Common myeloid progenitor, CD34-positive (primary cell): Measurements from ENCODE around the gene PANX2.

Experiments
- CTCF ChIA-PET: fragments of 350-600 bp; sonication (Branson Sonifier 250); formaldehyde crosslinking; loops from one replicate; lab custom pipeline; 2021; ENCODE audit warnings: antibody characterized with exemption; lab: Charles Lee
- POLR2A ChIA-PET: fragments of 350-600 bp; sonication (Branson Sonifier 250); formaldehyde crosslinking; loops from one replicate; lab custom pipeline; 2021; ENCODE audit warnings: antibody characterized with exemption; lab: Charles Lee
- DNase-seq, 3 donors: peaks; one replicate each; pipeline versions ENCODE4 v3.0.0 to v3.0.0-alpha.2; 2013
- H3K27ac ChIP-seq, 2 experiments: 1 replicate in 1 of 2; 2 replicates in 1 of 2; pipeline ENCODE4 v1.7.0; 2013; ENCODE audit warnings: inconsistent platforms in 2 of 2, low read length in 2 of 2, mild to moderate bottlenecking in 2 of 2, low read depth in 1 of 2, moderate library complexity in 1 of 2; ENCODE audit not compliant: severe bottlenecking in 2 of 2, insufficient read depth in 1 of 2, poor library complexity in 1 of 2
- H3K27me3 ChIP-seq, 5 experiments: replicated peaks in 2 of 5; 1 replicate in 3 of 5; 2 replicates in 2 of 5; pipeline versions ENCODE4 v1.6.1 to v1.7.0; 2013; ENCODE audit warnings: low read length in 4 of 5, mild to moderate bottlenecking in 2 of 5, moderate library complexity in 2 of 5, inconsistent platforms in 1 of 5; ENCODE audit not compliant: insufficient read depth in 5 of 5, control insufficient read depth in 4 of 5
- H3K36me3 ChIP-seq, 4 experiments: 1 replicate in 2 of 4; 2 replicates in 2 of 4; pipeline versions ENCODE4 v1.6.1 to v1.7.0; 2013; ENCODE audit warnings: low read length in 3 of 4, control low read depth in 1 of 4, mild to moderate bottlenecking in 1 of 4; ENCODE audit not compliant: control insufficient read depth in 4 of 4, insufficient read depth in 4 of 4
- H3K4me1 ChIP-seq, 4 experiments: 1 replicate in 3 of 4; 2 replicates in 1 of 4; pipeline versions ENCODE4 v1.6.1 to v1.7.1; 2013; ENCODE audit warnings: low read length in 3 of 4, mild to moderate bottlenecking in 3 of 4, control low read depth in 1 of 4, inconsistent platforms in 1 of 4, moderate library complexity in 1 of 4; ENCODE audit not compliant: control insufficient read depth in 4 of 4, insufficient read depth in 4 of 4; ENCODE audit errors: control extremely low read depth in 1 of 4
- H3K4me3 ChIP-seq, 7 experiments: 1 replicate in 4 of 7; 2 replicates in 3 of 7; pipeline versions ENCODE4 v1.5.1 to v1.7.0; 2013; ENCODE audit warnings: mild to moderate bottlenecking in 7 of 7, low read length in 6 of 7, moderate library complexity in 6 of 7, inconsistent platforms in 2 of 7, low read depth in 2 of 7, control low read depth in 1 of 7; ENCODE audit not compliant: insufficient read depth in 4 of 7, control insufficient read depth in 1 of 7; ENCODE audit errors: extremely low read depth in 1 of 7
- H3K9me3 ChIP-seq, 5 experiments: 1 replicate in 4 of 5; 2 replicates in 1 of 5; pipeline versions ENCODE4 v1.6.1 to v1.7.1; 2013; ENCODE audit warnings: low read length in 4 of 5, mild to moderate bottlenecking in 2 of 5, inconsistent platforms in 1 of 5, low read depth in 1 of 5, moderate library complexity in 1 of 5; ENCODE audit not compliant: control insufficient read depth in 4 of 5, insufficient read depth in 2 of 5; ENCODE audit errors: control extremely low read depth in 1 of 5
- WGBS: methylation state at CpG from one replicate; pipeline ENCODE4 v1.1.5; 2013; ENCODE audit not compliant: insufficient coverage; 5-methylcytosine and 5-hydroxymethylcytosine counted together

PANX2 gene

GRCh38 chr22:50205781-50206569, 35.4 kb downstream of the PANX2 start:
- Histone ChIP-seq H3K27ac (no peak overlapping the region), H3K27me3 (no peaks in the 10 kb centered on the region), H3K4me3 (no peak overlapping the region), H3K9me3 (no peaks in the 10 kb centered on the region), H3K4me1 (peaks cover 0 to 26% (median 12%) of the 10 kb centered on the region in 4 experiments), H3K36me3 (peaks cover 3 to 64% (median 40%) of the 10 kb centered on the region in 4 experiments)
- no peak for DNase-seq
- ChIA-PET POLR2A (interaction anchor here (1.2 kb wide), 1 partner anchor 21 kb away, joined by 4 read pairs; no protein-coding TSS in a partner anchor), CTCF (interaction anchor here (0.7 to 3.0 kb wide), 12 partner anchors 12 to 275 kb away, joined by 3 to 26 read pairs (median 3); no protein-coding TSS in a partner anchor)
- 96% methylated on average over 44 of the region's 45 CpGs for WGBS

DNA sequence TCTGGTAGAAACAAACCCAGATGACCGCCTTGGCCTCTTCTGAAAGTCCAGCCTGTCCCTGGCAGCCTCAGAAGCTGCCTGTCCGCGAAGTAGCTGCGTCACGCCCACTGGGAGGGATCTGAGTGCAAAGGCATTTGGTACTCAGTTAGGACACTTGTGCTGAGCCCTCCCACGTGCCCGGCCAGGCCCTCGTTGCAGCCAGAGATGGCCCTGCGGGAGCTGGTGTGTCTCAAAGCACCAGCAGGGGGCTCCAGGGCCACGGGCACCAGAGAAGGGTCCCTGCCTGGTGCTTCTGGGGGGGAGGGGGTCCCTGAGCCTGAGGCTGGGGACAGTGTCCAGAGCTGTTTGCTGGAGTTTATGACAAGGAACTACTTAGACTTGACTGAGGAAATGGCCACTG, 36.1 kb downstream of the PANX2 start:
- Histone ChIP-seq H3K27ac (no peak overlapping the region), H3K36me3 (peaks cover 5 to 69% (median 45%) of the 10 kb centered on the region in 4 experiments), H3K27me3 (no peaks in the 10 kb centered on the region), H3K9me3 (no peaks in the 10 kb centered on the region), H3K4me1 (peaks cover 0 to 22% (median 9%) of the 10 kb centered on the region in 4 experiments), H3K4me3 (no peak overlapping the region)
- whole genome bisulfite sequencing = 92% methylated on average over 8 of the region's 10 CpGs
- CTCF ChIA-PET = interaction anchor here (0.7 to 3.0 kb wide), 12 partner anchors 11 to 276 kb away, joined by 3 to 26 read pairs (median 3); no protein-coding TSS in a partner anchor
- peak in 2 of 3 donors; percentile 26 to 29 for DNase-seq
- POLR2A ChIA-PET = interaction anchor here (1.2 kb wide), 1 partner anchor 22 kb away, joined by 4 read pairs; no protein-coding TSS in a partner anchor

- WGBS = 77% methylated on average over 17 of the region's 23 CpGs
- Histone ChIP-seq H3K4me1 (peaks cover 0 to 13% (median 2%) of the 10 kb centered on the region in 4 experiments), H3K36me3 (peaks cover 5 to 77% (median 53%) of the 10 kb centered on the region in 4 experiments), H3K27ac (no peak overlapping the region), H3K4me3 (no peak overlapping the region), H3K9me3 (no peaks in the 10 kb centered on the region), H3K27me3 (no peaks in the 10 kb centered on the region)
- no peak for DNase-seq
- ChIA-PET POLR2A (interaction anchor here (2.3 kb wide), 1 partner anchor 17 kb away, joined by 10 read pairs; no protein-coding TSS in a partner anchor), CTCF (interaction anchor here (0.6 to 3.0 kb wide), 12 partner anchors 14 to 277 kb away, joined by 3 to 26 read pairs (median 4); no protein-coding TSS in a partner anchor)
These were observed 37.0 kb downstream of the PANX2 start for GRCh38 chr22:50207383-50208140.

DNA sequence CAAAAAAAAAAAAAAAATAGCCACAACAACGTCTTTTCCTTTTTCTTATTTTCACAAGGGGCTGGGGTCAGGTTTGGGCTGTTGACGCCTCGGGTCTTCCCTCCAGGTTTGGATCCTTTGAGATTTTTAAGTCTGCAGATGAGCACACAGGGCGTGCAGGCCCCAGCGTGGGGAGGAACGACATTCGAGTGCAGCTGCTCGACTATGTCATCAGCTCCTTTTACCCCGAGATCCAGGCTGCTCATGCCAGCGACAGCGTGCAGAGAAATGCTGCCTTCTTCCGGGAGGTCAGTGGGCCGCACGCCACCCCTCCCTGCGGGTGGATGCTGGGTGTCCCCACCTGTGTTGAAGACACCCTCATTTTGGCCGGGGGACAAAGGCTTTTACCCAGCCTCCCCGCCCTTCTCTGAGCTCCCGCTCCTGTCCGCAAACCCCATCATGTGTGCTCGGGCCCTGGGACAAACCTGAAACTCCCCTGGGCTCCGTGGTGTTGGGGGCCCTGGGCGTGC, 38.0 kb downstream of the PANX2 start:
- no peak overlapping the region for H3K4me3 ChIP-seq
- no peaks in the 10 kb centered on the region for H3K27me3 ChIP-seq
- peaks cover 5 to 81% (median 58%) of the 10 kb centered on the region in 4 experiments for H3K36me3 ChIP-seq
- H3K9me3 ChIP-seq = no peaks in the 10 kb centered on the region
- no peak for DNase-seq
- H3K4me1 ChIP-seq = peaks cover 0 to 13% (median 2%) of the 10 kb centered on the region in 4 experiments
- WGBS = 91% methylated on average over 21 of the region's 22 CpGs
- ChIA-PET POLR2A (interaction anchor here (0.6 to 2.3 kb wide), 2 partner anchors 17 to 100 kb away, joined by 3 to 10 read pairs; no protein-coding TSS in a partner anchor), CTCF (interaction anchor here (0.6 to 2.3 kb wide), 8 partner anchors 13 to 66 kb away, joined by 3 to 24 read pairs (median 3); no protein-coding TSS in a partner anchor)
- H3K27ac ChIP-seq = no peak overlapping the region

- H3K9me3 ChIP-seq = no peaks in the 10 kb centered on the region
- ChIA-PET CTCF (interaction anchor here (1.2 to 2.3 kb wide), 4 partner anchors 13 to 67 kb away, joined by 3 to 24 read pairs (median 4); no protein-coding TSS in a partner anchor), POLR2A (interaction anchor here (0.6 to 2.3 kb wide), 2 partner anchors 18 to 101 kb away, joined by 3 to 10 read pairs; no protein-coding TSS in a partner anchor)
- no peak overlapping the region for H3K27ac ChIP-seq
- peaks cover 0 to 10% (median 2%) of the 10 kb centered on the region in 4 experiments for H3K4me1 ChIP-seq
- DNase-seq = no peak
- 88% methylated on average over 31 of the region's 31 CpGs for WGBS
- H3K36me3 ChIP-seq = peaks cover 5 to 79% (median 59%) of the 10 kb centered on the region in 4 experiments
- H3K4me3 ChIP-seq = no peak overlapping the region
- H3K27me3 ChIP-seq = no peaks in the 10 kb centered on the region
These were observed 38.7 kb downstream of the PANX2 start for GRCh38 chr22:50208939-50209892.
